Keratinocyte (primary cell): Measurements from ENCODE around the gene A3GALT2. TPM values are rescaled to one million over a fixed set of nuclear protein-coding genes. Genes with fewer than 3 reads are reported as not detected.

Source experiments
- DNase-seq: peaks from one replicate; pipeline ENCODE4 v3.0.0-alpha.2; 2011; ENCODE audit warnings: low read depth, missing footprints, low spot score
- FAIRE-seq: peaks from 2 replicates; lab custom pipeline; 2011; peaks lifted over from hg19 to GRCh38; lab: Jason Lieb, UNC
- H2AFZ ChIP-seq: 2 replicates; pipeline ENCODE4 v1.6.0; 2012; ENCODE audit warnings: low read length, control low read depth, inconsistent platforms; ENCODE audit not compliant: control insufficient read depth
- H3K27ac ChIP-seq: 2 replicates; pipeline ENCODE4 v1.5.1; 2011; ENCODE audit warnings: low read length; ENCODE audit not compliant: control insufficient read depth, insufficient read depth
- H3K27me3 ChIP-seq: 3 replicates; pipeline ENCODE4 v1.6.0; 2011; ENCODE audit warnings: low read length; ENCODE audit not compliant: control insufficient read depth, insufficient read depth; ENCODE audit errors: extremely low read depth
- H3K36me3 ChIP-seq, 2 experiments: 2 replicates in 1 of 2; 3 replicates in 1 of 2; pipeline ENCODE4 v1.5.1; 2011; ENCODE audit warnings: low read length in 2 of 2, mild to moderate bottlenecking in 1 of 2; ENCODE audit not compliant: control insufficient read depth in 2 of 2, insufficient read depth in 2 of 2; ENCODE audit errors: extremely low read depth in 1 of 2
- H3K4me1 ChIP-seq: 3 replicates; pipeline ENCODE4 v1.5.1; 2011; ENCODE audit warnings: low read length; ENCODE audit not compliant: control insufficient read depth, insufficient read depth; ENCODE audit errors: extremely low read depth
- H3K4me2 ChIP-seq: 3 replicates; pipeline ENCODE4 v1.6.0; 2011; ENCODE audit warnings: low read depth, low read length; ENCODE audit not compliant: control insufficient read depth, insufficient read depth; ENCODE audit errors: extremely low read depth
- H3K4me3 ChIP-seq, 3 experiments: fragments of 200-600 bp in 1 of 3; sonication (generic) in 1 of 3; 2 replicates in 2 of 3; 3 replicates in 1 of 3; pipeline ENCODE4 v1.5.1; 2011 to 2016; ENCODE audit warnings: low read length in 3 of 3, mild to moderate bottlenecking in 3 of 3, control low read depth in 2 of 3, inconsistent platforms in 1 of 3, low read depth in 1 of 3, mixed read lengths in 1 of 3, mixed run types in 1 of 3, moderate library complexity in 1 of 3; ENCODE audit not compliant: control insufficient read depth in 2 of 3, insufficient read depth in 2 of 3; ENCODE audit errors: extremely low read depth in 1 of 3
- H3K79me2 ChIP-seq: 2 replicates; pipeline ENCODE4 v1.6.0; 2012; ENCODE audit warnings: low read length; ENCODE audit not compliant: control insufficient read depth, insufficient read depth
- H3K9ac ChIP-seq: 3 replicates; pipeline ENCODE4 v1.6.0; 2011; ENCODE audit warnings: low read length; ENCODE audit not compliant: control insufficient read depth, insufficient read depth; ENCODE audit errors: extremely low read depth
- H3K9me1 ChIP-seq: 3 replicates; pipeline ENCODE4 v1.6.0; 2011; ENCODE audit warnings: low read length; ENCODE audit not compliant: control insufficient read depth, insufficient read depth; ENCODE audit errors: extremely low read depth
- H3K9me3 ChIP-seq: 2 replicates; pipeline ENCODE4 v1.5.1; 2012; ENCODE audit warnings: low read depth, low read length; ENCODE audit not compliant: control insufficient read depth
- H4K20me1 ChIP-seq: 3 replicates; pipeline ENCODE4 v1.6.0; 2011; ENCODE audit warnings: low read length; ENCODE audit not compliant: control insufficient read depth, insufficient read depth; ENCODE audit errors: extremely low read depth
- CTCF ChIP-seq, 3 experiments: IDR thresholded peaks in 1 of 3; conservative IDR thresholded peaks in 1 of 3; optimal IDR thresholded peaks in 1 of 3; 2 replicates in 2 of 3; 3 replicates in 1 of 3; pipeline versions ENCODE3 to v1.5.1; 2011; ENCODE audit warnings: low read length in 3 of 3, mild to moderate bottlenecking in 3 of 3, moderate library complexity in 2 of 3, control low read depth in 1 of 3, inconsistent platforms in 1 of 3; ENCODE audit not compliant: insufficient read depth in 2 of 3; ENCODE audit errors: extremely low read depth in 1 of 3
- EZH2 ChIP-seq: IDR thresholded peaks from one replicate; pipeline ENCODE4 v1.6.1; 2012; ENCODE audit warnings: inconsistent platforms, mild to moderate bottlenecking, low read length, moderate library complexity
- dilution Hi-C: fragments of 300-500 bp; cut with MboI; formaldehyde crosslinking; loops from one replicate; pipeline ENCODE4 v1.7.0; 2020; ENCODE audit warnings: low sequenced_read_pairs; ENCODE audit not compliant: extremely low pct_ligation_motif_present
- polyA plus RNA-seq, 5 experiments: library from polyadenylated mRNA; depleted of rRNA in 3 of 5; stranded (reverse) in 3 of 5; stranded (forward) in 1 of 5; unstranded in 1 of 5; fragments of >200 nt; gene quantifications; 1 replicate in 1 of 5; 2 replicates in 3 of 5; 3 replicates in 1 of 5; pipeline versions ENCODE4 v1.2.1 to v1.2.3, GENCODE V29; 2011 to 2012; ENCODE audit warnings: missing spikeins in 2 of 5, low read depth in 1 of 5, low replicate concordance in 1 of 5

The A3GALT2 gene
- polyA plus RNA-seq, 1 donor (not counting 4 experiments of a cell fraction or from before 2014, with no cell fraction given): not detected

- Histone ChIP-seq H3K9me3 (no peaks in the 10 kb centered on the region), H3K4me2 (peak overlapping the region; percentile 55), H3K27ac (peak overlapping the region; percentile 41), H3K4me3 (peak overlapping the region in 1 of 3 experiments; percentile 9), H3K36me3 (peaks cover 16 to 33% of the 10 kb centered on the region in 2 experiments), H2AFZ (no peak overlapping the region), H3K9me1 (peaks cover 10% of the 10 kb centered on the region), H3K4me1 (peaks cover 64% of the 10 kb centered on the region), H3K9ac (no peak overlapping the region), H3K27me3 (no peaks in the 10 kb centered on the region), H4K20me1 (peaks cover 64% of the 10 kb centered on the region), H3K79me2 (peaks cover 97% of the 10 kb centered on the region)
- FAIRE-seq: no peak
- no peak for DNase-seq
- no peak for TF ChIP-seq EZH2
- TF ChIP-seq CTCF (optimal IDR thresholded peaks at IDR 0.05 in 1 of 3, IDR thresholded peaks at IDR 0.05 in 1 of 3, conservative IDR thresholded peaks at IDR 0.05 in 1 of 3; ENCODE audit: extremely low read depth in 1 of 3, insufficient read depth in 2 of 3, low read length in 3 of 3): peak in 1 of 3 experiments; percentile 34
- dilution Hi-C loops: no loop called here
These were observed 18.5 kb upstream of the A3GALT2 start for GRCh38 chr1:33339413-33339812.

GRCh38 chr1:33338440-33339211 is 17.7 kb upstream of the A3GALT2 start:
- H3K9me1 ChIP-seq: peaks cover 10% of the 10 kb centered on the region

More at GRCh38 chr1:33338440-33339211, 17.7 kb upstream of the A3GALT2 start:
- TF ChIP-seq CTCF (optimal IDR thresholded peaks at IDR 0.05 in 1 of 3, IDR thresholded peaks at IDR 0.05 in 1 of 3, conservative IDR thresholded peaks at IDR 0.05 in 1 of 3; ENCODE audit: extremely low read depth in 1 of 3, insufficient read depth in 2 of 3, low read length in 3 of 3) (no peak), EZH2 (no peak)
- H3K4me1 ChIP-seq: peaks cover 58% of the 10 kb centered on the region
- H3K4me2 ChIP-seq: peak overlapping the region; percentile 55
- peaks cover 19 to 32% of the 10 kb centered on the region in 2 experiments for H3K36me3 ChIP-seq
- no peak overlapping the region for H2AFZ ChIP-seq
- no peaks in the 10 kb centered on the region for H3K27me3 ChIP-seq
- peaks cover 97% of the 10 kb centered on the region for H3K79me2 ChIP-seq
- H4K20me1 ChIP-seq: peaks cover 71% of the 10 kb centered on the region
- peak; percentile 23 for FAIRE-seq
- H3K27ac ChIP-seq: peak overlapping the region; percentile 41
- DNase-seq: no peak
- no peak overlapping the region for H3K9ac ChIP-seq
- dilution Hi-C loops: no loop called here
- H3K9me3 ChIP-seq: no peaks in the 10 kb centered on the region
- H3K4me3 ChIP-seq: peak overlapping the region in 2 of 3 experiments; percentile 1 to 9
